GM12875 (cell line): Measurements from ENCODE around the gene DBI.

Experiments used
- H3K4me3 ChIP-seq: one replicate; pipeline ENCODE4 v1.5.1; 2011; ENCODE audit warnings: low read depth, low read length, control low read depth
- CTCF ChIP-seq: IDR thresholded peaks from 2 replicates; pipeline ENCODE4 v1.5.1; 2011; ENCODE audit warnings: low read depth, mild to moderate bottlenecking, control low read depth, inconsistent platforms, low read length, moderate library complexity, borderline replicate concordance; ENCODE audit not compliant: insufficient read depth

DBI gene

GRCh38 chr2:119341684-119342083, 25.1 kb upstream of the DBI start:
- no peak overlapping the region for H3K4me3 ChIP-seq
- no peak for TF ChIP-seq CTCF

GRCh38 chr2:119349289-119349688, 17.5 kb upstream of the DBI start:
- H3K4me3 ChIP-seq = no peak overlapping the region
- TF ChIP-seq CTCF = no peak

GRCh38 chr2:119350311-119350998, 16.3 kb upstream of the DBI start:
- TF ChIP-seq CTCF = 0 out of 2 replicates have a peak, but pooled peaks have one; percentile 1

GRCh38 chr2:119352357-119352756, 14.4 kb upstream of the DBI start:
- TF ChIP-seq CTCF = no peak
- no peak overlapping the region for H3K4me3 ChIP-seq

More at GRCh38 chr2:119350311-119350998, 16.3 kb upstream of the DBI start:
- H3K4me3 ChIP-seq = no peak overlapping the region

- H3K4me3 ChIP-seq = no peak overlapping the region
These were observed 11.9 kb upstream of the DBI start for GRCh38 chr2:119354860-119355259.

GRCh38 chr2:119359774-119360173, 7.0 kb upstream of the DBI start:
- TF ChIP-seq CTCF = no peak
- H3K4me3 ChIP-seq = no peak overlapping the region

More at GRCh38 chr2:119354860-119355259, 11.9 kb upstream of the DBI start:
- TF ChIP-seq CTCF = no peak

GRCh38 chr2:119360423-119360966, 6.3 kb upstream of the DBI start:
- no peak overlapping the region for H3K4me3 ChIP-seq
- TF ChIP-seq CTCF = no peak
